Endothelial cell of umbilical vein (primary cell): ENCODE results near the gene COL9A3. TPM values are rescaled to one million over a fixed set of nuclear protein-coding genes. Genes with fewer than 3 reads are reported as not detected.

Experiments used
- BruUV-seq: library from RNA; stranded (reverse); fragments of 400-500 nt; replicated peaks from 2 replicates; lab custom pipeline; 2021; lab: Mats Ljungman, UMichigan
- CTCF ChIA-PET: fragments of 300-600, 350-600 bp; sonication (Branson Sonifier 250); formaldehyde crosslinking; loops from one replicate; lab custom pipeline; 2021; ENCODE audit warnings: antibody characterized with exemption, inconsistent platforms; lab: Charles Lee
- POLR2A ChIA-PET: fragments of 300-600, 350-600 bp; sonication (Branson Sonifier 250); formaldehyde crosslinking; loops from one replicate; lab custom pipeline; 2021; ENCODE audit warnings: antibody characterized with exemption, inconsistent platforms; lab: Charles Lee
- DNase-seq: peaks from one replicate; pipeline ENCODE4 v3.0.0-alpha.2; 2011; ENCODE audit warnings: low read depth, low spot score
- FAIRE-seq: peaks from 2 replicates; lab custom pipeline; 2011; peaks lifted over from hg19 to GRCh38; lab: Jason Lieb, UNC
- H2AFZ ChIP-seq: 2 replicates; pipeline ENCODE4 v1.6.0; 2012; ENCODE audit warnings: low read depth, low read length, control low read depth, inconsistent platforms
- H3K27ac ChIP-seq: 2 replicates; pipeline ENCODE4 v1.5.1; 2011; ENCODE audit warnings: low read depth, mild to moderate bottlenecking, control low read depth, low read length, moderate library complexity; ENCODE audit not compliant: insufficient read depth
- H3K27me3 ChIP-seq, 2 experiments: 2 replicates each; pipeline versions ENCODE4 v1.6.0 to v1.6.1; 2011; ENCODE audit warnings: low read length in 2 of 2, mixed read lengths in 1 of 2; ENCODE audit not compliant: control insufficient read depth in 2 of 2, insufficient read depth in 2 of 2
- H3K36me3 ChIP-seq, 2 experiments: 2 replicates in 1 of 2; 3 replicates in 1 of 2; pipeline ENCODE4 v1.5.1; 2011; ENCODE audit warnings: low read length in 2 of 2, mild to moderate bottlenecking in 1 of 2, moderate library complexity in 1 of 2; ENCODE audit not compliant: control insufficient read depth in 2 of 2, insufficient read depth in 2 of 2; ENCODE audit errors: extremely low read depth in 1 of 2
- H3K4me1 ChIP-seq: 3 replicates; pipeline ENCODE4 v1.5.1; 2011; ENCODE audit warnings: mild to moderate bottlenecking, low read length; ENCODE audit not compliant: control insufficient read depth, insufficient read depth; ENCODE audit errors: extremely low read depth
- H3K4me2 ChIP-seq: 2 replicates; pipeline ENCODE4 v1.6.1; 2011; ENCODE audit warnings: low read length, control low read depth, mixed read lengths; ENCODE audit not compliant: insufficient read depth
- H3K4me3 ChIP-seq, 3 experiments: fragments of 200-600 bp in 1 of 3; sonication (generic), shearing (Covaris generic) in 1 of 3; replicated peaks in 1 of 3; 2 replicates each; pipeline ENCODE4 v1.5.1; 2011 to 2016; ENCODE audit warnings: control low read depth in 3 of 3, low read length in 3 of 3, mild to moderate bottlenecking in 2 of 3, inconsistent platforms in 1 of 3, low read depth in 1 of 3, moderate library complexity in 1 of 3; ENCODE audit not compliant: insufficient read depth in 1 of 3
- H3K79me2 ChIP-seq: 2 replicates; pipeline ENCODE4 v1.6.0; 2012; ENCODE audit warnings: low read length, inconsistent platforms; ENCODE audit not compliant: control insufficient read depth, insufficient read depth
- H3K9ac ChIP-seq: replicated peaks from 2 replicates; pipeline ENCODE3; 2011; ENCODE audit warnings: low read length, control low read depth; ENCODE audit not compliant: insufficient read depth; ENCODE audit errors: extremely low read depth
- H3K9me1 ChIP-seq: replicated peaks from 3 replicates; pipeline ENCODE4 v1.6.0; 2011; ENCODE audit warnings: mild to moderate bottlenecking, low read length; ENCODE audit not compliant: control insufficient read depth, insufficient read depth; ENCODE audit errors: extremely low read depth
- H3K9me3 ChIP-seq: replicated peaks from 2 replicates; pipeline ENCODE4 v1.5.1; 2012; ENCODE audit warnings: low read length, inconsistent platforms; ENCODE audit not compliant: control insufficient read depth, insufficient read depth
- H4K20me1 ChIP-seq: replicated peaks from 2 replicates; pipeline ENCODE3; 2011; ENCODE audit warnings: mild to moderate bottlenecking, low read length; ENCODE audit not compliant: control insufficient read depth, insufficient read depth; ENCODE audit errors: extremely low read depth
- EZH2 ChIP-seq: IDR thresholded peaks from 2 replicates; pipeline ENCODE4 v1.6.1; 2012; ENCODE audit warnings: borderline replicate concordance, low read depth, mild to moderate bottlenecking, moderate library complexity, low read length, inconsistent platforms; ENCODE audit not compliant: severe bottlenecking
- FOS ChIP-seq: IDR thresholded peaks from 2 replicates; pipeline ENCODE4 v1.6.1; 2011; ENCODE audit warnings: mild to moderate bottlenecking, low read length, moderate library complexity, borderline replicate concordance; ENCODE audit not compliant: insufficient read depth
- GATA2 ChIP-seq: IDR thresholded peaks from 2 replicates; pipeline ENCODE4 v1.7.0; 2011; ENCODE audit warnings: low read depth, mild to moderate bottlenecking, moderate library complexity, mixed read lengths, low read length; ENCODE audit not compliant: insufficient read length, insufficient read depth
- JUN ChIP-seq: IDR thresholded peaks from 2 replicates; pipeline ENCODE4 v1.6.1; 2011; ENCODE audit warnings: borderline replicate concordance, low read depth; ENCODE audit not compliant: insufficient read length, insufficient read depth
- MYC ChIP-seq: IDR thresholded peaks from one replicate; pipeline ENCODE4 v1.6.1; 2011; ENCODE audit warnings: mild to moderate bottlenecking, low read depth, low read length
- POLR2A ChIP-seq: IDR thresholded peaks from 2 replicates; pipeline ENCODE4 v1.6.1; 2012; ENCODE audit warnings: low read depth, mild to moderate bottlenecking, control low read depth, low read length
- POLR2AphosphoS5 ChIP-seq: IDR thresholded peaks from 2 replicates; pipeline ENCODE4 v1.6.1; 2012; ENCODE audit warnings: low read depth, mild to moderate bottlenecking, control low read depth, low read length, moderate library complexity; ENCODE audit not compliant: insufficient read depth
- dilution Hi-C: fragments of 300-500 bp; cut with MboI; formaldehyde crosslinking; loops from one replicate; pipeline ENCODE4 v1.15.0; 2019; ENCODE audit warnings: low sequenced_read_pairs; ENCODE audit not compliant: extremely low pct_ligation_motif_present
- intact Hi-C: fragments of 100-400 bp; cut with micrococcal nuclease; formaldehyde crosslinking; loops from one replicate; pipeline ENCODE4 v1.10.0; 2022
- polyA plus RNA-seq, 4 experiments: library from polyadenylated mRNA; depleted of rRNA in 3 of 4; stranded (reverse) in 3 of 4; unstranded in 1 of 4; fragments of >200 nt; gene quantifications; 2 replicates each; pipeline versions ENCODE4 v1.2.1 to v1.2.3, GENCODE V29; 2011 to 2012; ENCODE audit warnings: missing spikeins in 1 of 4
- total RNA-seq: library from RNA; stranded (reverse); gene quantifications from 2 replicates; pipeline ENCODE4 v1.2.3, GENCODE V29; 2021
- TF ChIP-seq, protein P1 (sequence below), 2 donors: IDR thresholded peaks; 1 replicate in 1 of 2; 2 replicates in 1 of 2; pipeline ENCODE4 v1.5.1; 2011; ENCODE audit warnings: low read length in 2 of 2, mild to moderate bottlenecking in 2 of 2, moderate library complexity in 2 of 2, control low read depth in 1 of 2, inconsistent platforms in 1 of 2, low read depth in 1 of 2; ENCODE audit not compliant: insufficient read depth in 1 of 2; ENCODE audit errors: extremely low read depth in 1 of 2
- TF ChIP-seq, protein P2 (sequence below): IDR thresholded peaks from 2 replicates; pipeline ENCODE4 v1.6.1; 2011; ENCODE audit not compliant: insufficient read depth, insufficient read length

COL9A3 gene
- total and polyA plus RNA-seq, 2 donors (not counting 3 experiments of a cell fraction or from before 2014, with no cell fraction given), result 0.46 to 0.60 TPM

DNA sequence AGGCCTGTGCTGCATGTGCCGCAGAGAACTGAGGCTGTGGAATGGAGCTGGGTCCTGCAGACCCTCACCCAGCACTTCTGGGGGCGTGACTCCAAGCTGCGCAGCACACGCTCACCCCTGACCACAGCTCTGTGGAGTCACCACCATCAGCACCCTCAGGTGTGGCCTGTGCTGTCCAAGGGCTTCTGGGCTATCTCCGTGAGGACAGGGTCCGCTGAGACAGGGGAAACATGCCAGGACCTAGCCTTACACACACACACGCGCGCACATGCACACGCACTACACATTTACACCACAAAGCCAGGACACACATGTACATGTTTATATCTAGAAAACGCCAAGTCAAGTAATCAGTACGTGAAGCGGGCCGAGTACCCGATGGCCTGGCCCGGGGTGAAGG is 71.6 kb downstream of the COL9A3 start:
- Histone ChIP-seq H3K4me1 (no peaks in the 10 kb centered on the region), H4K20me1 (no peaks in the 10 kb centered on the region), H3K36me3 (peaks cover 24 to 52% of the 10 kb centered on the region in 2 experiments), H3K9me3 (no peaks in the 10 kb centered on the region), H2AFZ (no peak overlapping the region), H3K79me2 (no peaks in the 10 kb centered on the region), H3K4me3 (no peak overlapping the region), H3K27me3 (no peaks in the 10 kb centered on the region), H3K4me2 (no peak overlapping the region), H3K27ac (no peak overlapping the region), H3K9ac (no peak overlapping the region), H3K9me1 (no peaks in the 10 kb centered on the region)
- no peak for FAIRE-seq
- ChIA-PET POLR2A (no interaction called here), CTCF (interaction anchor here (1.8 to 4.7 kb wide), 2 partner anchors 9 to 13 kb away, joined by 7 to 30 read pairs; no protein-coding TSS in a partner anchor)
- TF ChIP-seq MYC (no peak), FOS (no peak), POLR2AphosphoS5 (no peak), GATA2 (no peak), EZH2 (no peak)
- no TSS peak for BruUV-seq
- dilution Hi-C loops (no loop called here), intact Hi-C loops (no loop called here)
- DNase-seq, result no peak

DNA sequence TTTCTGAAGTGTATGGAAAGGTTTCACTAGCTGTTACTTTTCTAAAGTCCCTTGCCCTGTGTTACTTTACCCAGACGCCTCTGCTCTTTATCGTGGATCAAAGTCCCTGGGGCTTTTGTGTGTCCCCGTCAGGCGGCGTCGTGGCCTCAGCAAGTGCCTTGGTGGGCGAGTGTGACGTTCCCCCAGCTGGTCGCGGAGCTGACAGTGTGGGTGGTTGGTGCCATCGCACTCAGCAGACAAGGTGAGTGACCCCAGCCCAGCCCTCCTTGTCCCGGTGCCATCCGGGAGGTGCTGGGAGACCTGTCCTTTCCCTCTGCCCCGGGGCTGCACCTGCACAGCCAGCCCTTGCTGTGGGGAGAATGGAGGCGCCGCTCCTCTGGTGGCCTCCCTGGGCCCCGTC is 72.1 kb downstream of the COL9A3 start:
- H2AFZ ChIP-seq, result no peak overlapping the region
- no peak overlapping the region for H3K4me2 ChIP-seq
- no peaks in the 10 kb centered on the region for H3K79me2 ChIP-seq
- TF ChIP-seq, protein P1, sequence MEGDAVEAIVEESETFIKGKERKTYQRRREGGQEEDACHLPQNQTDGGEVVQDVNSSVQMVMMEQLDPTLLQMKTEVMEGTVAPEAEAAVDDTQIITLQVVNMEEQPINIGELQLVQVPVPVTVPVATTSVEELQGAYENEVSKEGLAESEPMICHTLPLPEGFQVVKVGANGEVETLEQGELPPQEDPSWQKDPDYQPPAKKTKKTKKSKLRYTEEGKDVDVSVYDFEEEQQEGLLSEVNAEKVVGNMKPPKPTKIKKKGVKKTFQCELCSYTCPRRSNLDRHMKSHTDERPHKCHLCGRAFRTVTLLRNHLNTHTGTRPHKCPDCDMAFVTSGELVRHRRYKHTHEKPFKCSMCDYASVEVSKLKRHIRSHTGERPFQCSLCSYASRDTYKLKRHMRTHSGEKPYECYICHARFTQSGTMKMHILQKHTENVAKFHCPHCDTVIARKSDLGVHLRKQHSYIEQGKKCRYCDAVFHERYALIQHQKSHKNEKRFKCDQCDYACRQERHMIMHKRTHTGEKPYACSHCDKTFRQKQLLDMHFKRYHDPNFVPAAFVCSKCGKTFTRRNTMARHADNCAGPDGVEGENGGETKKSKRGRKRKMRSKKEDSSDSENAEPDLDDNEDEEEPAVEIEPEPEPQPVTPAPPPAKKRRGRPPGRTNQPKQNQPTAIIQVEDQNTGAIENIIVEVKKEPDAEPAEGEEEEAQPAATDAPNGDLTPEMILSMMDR (IDR thresholded peaks at IDR 0.05; ENCODE audit: extremely low read depth in 1 of 2, insufficient read depth in 1 of 2, low read depth in 1 of 2, low read length in 2 of 2), result no peak
- no peak for TF ChIP-seq POLR2A
- TF ChIP-seq, protein P2, sequence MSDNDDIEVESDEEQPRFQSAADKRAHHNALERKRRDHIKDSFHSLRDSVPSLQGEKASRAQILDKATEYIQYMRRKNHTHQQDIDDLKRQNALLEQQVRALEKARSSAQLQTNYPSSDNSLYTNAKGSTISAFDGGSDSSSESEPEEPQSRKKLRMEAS, result no peak
- no peak for TF ChIP-seq POLR2AphosphoS5
- no peak for TF ChIP-seq FOS
- no peak for TF ChIP-seq EZH2
- no peak for TF ChIP-seq MYC
- TF ChIP-seq GATA2, result no peak
- TF ChIP-seq JUN, result no peak
- H3K4me1 ChIP-seq, result no peaks in the 10 kb centered on the region
- CTCF ChIA-PET, result interaction anchor here (4.7 kb wide), 1 partner anchor 14 kb away, joined by 30 read pairs; no protein-coding TSS in a partner anchor
- no peaks in the 10 kb centered on the region for H4K20me1 ChIP-seq
- no peak overlapping the region for H3K9ac ChIP-seq
- H3K27me3 ChIP-seq, result no peaks in the 10 kb centered on the region
- no peaks in the 10 kb centered on the region for H3K9me3 ChIP-seq
- no peak for FAIRE-seq
- no TSS peak for BruUV-seq
- no peak overlapping the region for H3K27ac ChIP-seq
- POLR2A ChIA-PET, result no interaction called here
- intact Hi-C loops (no loop called here), dilution Hi-C loops (no loop called here)
- no peak overlapping the region for H3K4me3 ChIP-seq
- no peaks in the 10 kb centered on the region for H3K9me1 ChIP-seq
- no peak for DNase-seq
- peaks cover 29 to 57% of the 10 kb centered on the region in 2 experiments for H3K36me3 ChIP-seq
